Epithelial cell of esophagus (primary cell): ENCODE results near the gene FLRT3.
A peak's percentile ranks its signal among the peaks of the same experiment; 100 is the strongest.

ENCODE experiments used
- DNase-seq: peaks from one replicate; pipeline ENCODE4 v3.0.0; 2010; ENCODE audit warnings: low read depth
- H3K4me3 ChIP-seq: 2 replicates; pipeline ENCODE4 v1.5.1; 2011; ENCODE audit warnings: mild to moderate bottlenecking, low read length, control low read depth
- CTCF ChIP-seq: IDR thresholded peaks from 2 replicates; pipeline ENCODE4 v1.5.1; 2011; ENCODE audit warnings: low read depth, mild to moderate bottlenecking, low read length, control low read depth, inconsistent platforms; ENCODE audit not compliant: insufficient read depth; ENCODE audit errors: missing control alignments

Gene FLRT3

GRCh38 chr20:14304472-14304871 is 32.9 kb downstream of the FLRT3 start:
- no peak overlapping the region for H3K4me3 ChIP-seq
- DNase-seq, result no peak
- no peak for TF ChIP-seq CTCF

- no peak overlapping the region for H3K4me3 ChIP-seq
- no peak for DNase-seq
- no peak for TF ChIP-seq CTCF
Observed at GRCh38 chr20:14303651-14304050, 33.8 kb downstream of the FLRT3 start.

- no peak for DNase-seq
- TF ChIP-seq CTCF, result no peak
- H3K4me3 ChIP-seq, result no peak overlapping the region
Observed at GRCh38 chr20:14303106-14303505, 34.3 kb downstream of the FLRT3 start.

- no peak for TF ChIP-seq CTCF
- H3K4me3 ChIP-seq, result no peak overlapping the region
- DNase-seq, result no peak
Observed at GRCh38 chr20:14299831-14300230, 37.6 kb downstream of the FLRT3 start.

GRCh38 chr20:14295770-14296309 is 41.6 kb downstream of the FLRT3 start:
- no peak for TF ChIP-seq CTCF
- DNase-seq, result peak; percentile 50
- no peak overlapping the region for H3K4me3 ChIP-seq

- TF ChIP-seq CTCF, result no peak
- no peak overlapping the region for H3K4me3 ChIP-seq
- no peak for DNase-seq
Observed at GRCh38 chr20:14295238-14295637, 42.2 kb downstream of the FLRT3 start.

GRCh38 chr20:14291502-14291901 is 45.9 kb downstream of the FLRT3 start:
- no peak for DNase-seq
- H3K4me3 ChIP-seq, result no peak overlapping the region
- no peak for TF ChIP-seq CTCF
